ENCODE data around the gene NRROS.
A peak's percentile ranks its signal among the peaks of the same experiment; 100 is the strongest.

Gene NRROS

GRCh38 chr3:196666001-196666867 is 26.7 kb downstream of the NRROS start:
- Histone ChIP-seq H3K9ac (ENCODE audit: low read length) (no peak overlapping the region), H3K36me3 (ENCODE audit: control insufficient read depth, insufficient read depth, low read length, severe bottlenecking) (no peaks in the 10 kb centered on the region), H3K27me3 (replicated peaks; ENCODE audit: control insufficient read depth, insufficient read depth, low read length) (peaks cover 3% of the 10 kb centered on the region), H3K4me3 (ENCODE audit: low read length) (no peak overlapping the region), H3K4me1 (ENCODE audit: control insufficient read depth, insufficient read depth, low read length) (peaks cover 24% of the 10 kb centered on the region), H3K9me3 (ENCODE audit: control insufficient read depth, low read length) (no peaks in the 10 kb centered on the region)
- peak; percentile 60 for DNase-seq (ENCODE audit: low read depth)

GRCh38 chr3:196667056-196667825 is 27.7 kb downstream of the NRROS start:
- H3K9ac ChIP-seq (ENCODE audit: low read length) = no peak overlapping the region
- peaks cover 24% of the 10 kb centered on the region for H3K4me1 ChIP-seq (ENCODE audit: control insufficient read depth, insufficient read depth, low read length)
- DNase-seq (ENCODE audit: low read depth) = no peak
- no peak overlapping the region for H3K4me3 ChIP-seq (ENCODE audit: low read length)
- peaks cover 3% of the 10 kb centered on the region for H3K27me3 ChIP-seq (replicated peaks; ENCODE audit: control insufficient read depth, insufficient read depth, low read length)
- H3K36me3 ChIP-seq (ENCODE audit: control insufficient read depth, insufficient read depth, low read length, severe bottlenecking) = no peaks in the 10 kb centered on the region
- H3K9me3 ChIP-seq (ENCODE audit: control insufficient read depth, low read length) = no peaks in the 10 kb centered on the region

- Histone ChIP-seq H3K36me3 (ENCODE audit: control insufficient read depth, insufficient read depth, low read length, severe bottlenecking) (no peaks in the 10 kb centered on the region), H3K27me3 (replicated peaks; ENCODE audit: control insufficient read depth, insufficient read depth, low read length) (peaks cover 3% of the 10 kb centered on the region), H3K4me1 (ENCODE audit: control insufficient read depth, insufficient read depth, low read length) (peaks cover 17% of the 10 kb centered on the region), H3K4me3 (ENCODE audit: low read length) (no peak overlapping the region), H3K9me3 (ENCODE audit: control insufficient read depth, low read length) (no peaks in the 10 kb centered on the region), H3K9ac (ENCODE audit: low read length) (no peak overlapping the region)
- no peak for DNase-seq (ENCODE audit: low read depth)
These were observed 30.8 kb downstream of the NRROS start for GRCh38 chr3:196670339-196670738.

GRCh38 chr3:196673632-196674031 is 34.1 kb downstream of the NRROS start:
- DNase-seq (ENCODE audit: low read depth) = no peak
- H3K9ac ChIP-seq (ENCODE audit: low read length) = no peak overlapping the region
- H3K9me3 ChIP-seq (ENCODE audit: control insufficient read depth, low read length) = no peaks in the 10 kb centered on the region
- no peak overlapping the region for H3K4me3 ChIP-seq (ENCODE audit: low read length)
- H3K36me3 ChIP-seq (ENCODE audit: control insufficient read depth, insufficient read depth, low read length, severe bottlenecking) = no peaks in the 10 kb centered on the region
- peaks cover 8% of the 10 kb centered on the region for H3K4me1 ChIP-seq (ENCODE audit: control insufficient read depth, insufficient read depth, low read length)
- H3K27me3 ChIP-seq (replicated peaks; ENCODE audit: control insufficient read depth, insufficient read depth, low read length) = peaks cover 3% of the 10 kb centered on the region

GRCh38 chr3:196677353-196677752 is 37.9 kb downstream of the NRROS start:
- Histone ChIP-seq H3K27me3 (replicated peaks; ENCODE audit: control insufficient read depth, insufficient read depth, low read length) (no peaks in the 10 kb centered on the region), H3K4me1 (ENCODE audit: control insufficient read depth, insufficient read depth, low read length) (no peaks in the 10 kb centered on the region), H3K9me3 (ENCODE audit: control insufficient read depth, low read length) (no peaks in the 10 kb centered on the region), H3K4me3 (ENCODE audit: low read length) (no peak overlapping the region), H3K36me3 (ENCODE audit: control insufficient read depth, insufficient read depth, low read length, severe bottlenecking) (no peaks in the 10 kb centered on the region), H3K9ac (ENCODE audit: low read length) (no peak overlapping the region)
- no peak for DNase-seq (ENCODE audit: low read depth)

- Histone ChIP-seq H3K9ac (ENCODE audit: low read length) (no peak overlapping the region), H3K4me3 (ENCODE audit: low read length) (no peak overlapping the region), H3K27me3 (replicated peaks; ENCODE audit: control insufficient read depth, insufficient read depth, low read length) (no peaks in the 10 kb centered on the region), H3K9me3 (ENCODE audit: control insufficient read depth, low read length) (no peaks in the 10 kb centered on the region), H3K36me3 (ENCODE audit: control insufficient read depth, insufficient read depth, low read length, severe bottlenecking) (no peaks in the 10 kb centered on the region), H3K4me1 (ENCODE audit: control insufficient read depth, insufficient read depth, low read length) (no peaks in the 10 kb centered on the region)
- no peak for DNase-seq (ENCODE audit: low read depth)
These were observed 38.4 kb downstream of the NRROS start for GRCh38 chr3:196677931-196678330.

GRCh38 chr3:196684548-196685407 is 45.3 kb downstream of the NRROS start:
- Histone ChIP-seq H3K4me3 (ENCODE audit: low read length) (no peak overlapping the region), H3K4me1 (ENCODE audit: control insufficient read depth, insufficient read depth, low read length) (peaks cover 15% of the 10 kb centered on the region), H3K36me3 (ENCODE audit: control insufficient read depth, insufficient read depth, low read length, severe bottlenecking) (no peaks in the 10 kb centered on the region), H3K9ac (ENCODE audit: low read length) (peak overlapping the region; percentile 35), H3K9me3 (ENCODE audit: control insufficient read depth, low read length) (no peaks in the 10 kb centered on the region), H3K27me3 (replicated peaks; ENCODE audit: control insufficient read depth, insufficient read depth, low read length) (no peaks in the 10 kb centered on the region)
- DNase-seq (ENCODE audit: low read depth) = peak; percentile 89

GRCh38 chr3:196686436-196686835 is 46.9 kb downstream of the NRROS start:
- no peaks in the 10 kb centered on the region for H3K36me3 ChIP-seq (ENCODE audit: control insufficient read depth, insufficient read depth, low read length, severe bottlenecking)
- H3K4me3 ChIP-seq (ENCODE audit: low read length) = no peak overlapping the region
- no peaks in the 10 kb centered on the region for H3K27me3 ChIP-seq (replicated peaks; ENCODE audit: control insufficient read depth, insufficient read depth, low read length)
- no peaks in the 10 kb centered on the region for H3K9me3 ChIP-seq (ENCODE audit: control insufficient read depth, low read length)
- DNase-seq (ENCODE audit: low read depth) = no peak
- H3K4me1 ChIP-seq (ENCODE audit: control insufficient read depth, insufficient read depth, low read length) = peaks cover 15% of the 10 kb centered on the region
- no peak overlapping the region for H3K9ac ChIP-seq (ENCODE audit: low read length)

GRCh38 chr3:196688349-196688748 is 48.9 kb downstream of the NRROS start:
- H3K9ac ChIP-seq (ENCODE audit: low read length) = no peak overlapping the region
- H3K4me3 ChIP-seq (ENCODE audit: low read length) = peak overlapping the region; percentile 5
- H3K27me3 ChIP-seq (replicated peaks; ENCODE audit: control insufficient read depth, insufficient read depth, low read length) = no peaks in the 10 kb centered on the region
- H3K4me1 ChIP-seq (ENCODE audit: control insufficient read depth, insufficient read depth, low read length) = peaks cover 21% of the 10 kb centered on the region
- peak; percentile 91 for DNase-seq (ENCODE audit: low read depth)
- no peaks in the 10 kb centered on the region for H3K9me3 ChIP-seq (ENCODE audit: control insufficient read depth, low read length)
- H3K36me3 ChIP-seq (ENCODE audit: control insufficient read depth, insufficient read depth, low read length, severe bottlenecking) = no peaks in the 10 kb centered on the region

GRCh38 chr3:196689941-196690660 is 50.6 kb downstream of the NRROS start:
- H3K9me3 ChIP-seq (ENCODE audit: control insufficient read depth, low read length) = no peaks in the 10 kb centered on the region
- no peaks in the 10 kb centered on the region for H3K36me3 ChIP-seq (ENCODE audit: control insufficient read depth, insufficient read depth, low read length, severe bottlenecking)
- DNase-seq (ENCODE audit: low read depth) = no peak
- H3K4me3 ChIP-seq (ENCODE audit: low read length) = no peak overlapping the region
- peaks cover 21% of the 10 kb centered on the region for H3K4me1 ChIP-seq (ENCODE audit: control insufficient read depth, insufficient read depth, low read length)
- no peaks in the 10 kb centered on the region for H3K27me3 ChIP-seq (replicated peaks; ENCODE audit: control insufficient read depth, insufficient read depth, low read length)
- H3K9ac ChIP-seq (ENCODE audit: low read length) = no peak overlapping the region
